ENCODE measurements around the gene TUBB2A.

Gene TUBB2A

DNA sequence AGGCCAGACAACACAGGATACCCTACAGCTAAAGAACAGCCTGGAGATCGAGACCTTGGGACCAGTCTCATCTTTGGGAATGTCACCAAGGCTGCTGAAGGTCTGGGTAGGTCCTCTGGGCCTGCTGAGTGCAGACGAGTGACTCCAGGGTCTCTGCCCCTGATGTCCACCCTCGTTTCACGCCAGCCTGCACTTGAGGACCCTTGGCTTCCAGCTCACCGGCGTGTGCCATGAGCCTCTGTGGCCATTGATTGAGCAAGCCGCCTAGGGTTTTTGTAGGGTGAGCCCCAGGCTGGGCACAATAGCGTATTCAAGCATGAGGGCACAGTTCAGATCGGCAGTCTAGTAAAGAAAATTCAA is 34.5 kb downstream of the TUBB2A start:
- Mint-ChIP-seq H3K9me3 (no peaks in the 10 kb centered on the region), H3K4me1 (peaks cover 9% of the 10 kb centered on the region), H3K36me3 (peaks cover 7% of the 10 kb centered on the region), H3K27ac (no peak overlapping the region), H3K4me3 (no peak overlapping the region)
- no peak for DNase-seq (ENCODE audit: low spot score in 2 of 2)
- no peak for ATAC-seq

DNA sequence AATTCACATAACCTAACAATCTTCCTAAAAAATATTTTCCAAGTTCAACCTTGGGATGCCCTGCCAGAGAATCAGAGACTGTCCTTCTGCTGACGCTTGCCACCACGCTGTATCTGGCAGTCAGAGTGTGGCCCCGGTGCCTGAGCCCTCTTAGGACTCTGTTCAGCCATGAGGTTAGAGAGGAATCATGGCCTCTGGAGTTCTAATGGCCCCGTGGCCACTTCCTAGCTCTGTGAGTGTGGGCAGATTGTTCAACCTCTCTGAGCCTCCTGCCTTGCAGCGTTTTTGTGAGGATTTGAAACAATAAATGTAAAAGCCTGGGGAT is 36.6 kb downstream of the TUBB2A start:
- ATAC-seq: no peak
- Mint-ChIP-seq H3K27ac (no peak overlapping the region), H3K4me3 (no peak overlapping the region), H3K36me3 (peaks cover 7% of the 10 kb centered on the region), H3K9me3 (no peaks in the 10 kb centered on the region), H3K4me1 (peaks cover 15% of the 10 kb centered on the region)
- DNase-seq (ENCODE audit: low spot score in 2 of 2): no peak

DNA sequence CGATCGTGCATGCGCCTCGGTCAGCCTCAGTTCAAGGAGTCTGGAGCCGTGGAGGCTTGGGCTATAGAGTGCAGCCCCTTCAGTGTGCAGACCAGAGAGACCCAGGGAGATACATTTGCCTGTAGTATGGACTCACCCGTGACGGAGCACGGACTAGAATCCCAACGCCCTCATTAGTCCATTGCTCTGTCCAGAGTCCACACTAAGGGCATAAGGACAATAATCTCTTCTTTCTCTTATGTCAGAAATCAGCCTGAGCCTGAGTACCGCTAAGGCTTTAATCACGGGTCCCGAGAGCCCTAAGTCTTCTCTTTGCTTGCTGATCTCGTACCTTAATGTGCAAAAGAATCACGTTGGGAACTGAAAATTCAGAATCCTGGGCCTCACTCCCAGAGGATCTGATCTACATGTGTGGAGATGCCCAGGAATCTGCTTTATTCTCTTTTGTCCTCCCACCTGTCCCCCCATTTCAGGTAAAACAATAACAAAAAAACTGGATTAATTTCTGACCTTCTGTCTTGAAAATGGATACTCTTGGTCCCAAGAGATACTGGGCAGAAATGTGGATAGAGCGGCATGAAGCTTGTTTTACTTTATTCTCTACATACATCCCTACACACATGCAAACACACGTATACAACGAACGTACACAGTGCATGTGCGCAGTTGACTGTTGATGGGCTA is 38.2 kb downstream of the TUBB2A start:
- Mint-ChIP-seq H3K4me1 (peaks cover 15% of the 10 kb centered on the region), H3K9me3 (no peaks in the 10 kb centered on the region), H3K36me3 (peaks cover 19% of the 10 kb centered on the region), H3K4me3 (peak overlapping the region; percentile 71), H3K27ac (peak overlapping the region; percentile 83)
- no peak for DNase-seq (ENCODE audit: low spot score in 2 of 2)
- peak; percentile 49 for ATAC-seq

DNA sequence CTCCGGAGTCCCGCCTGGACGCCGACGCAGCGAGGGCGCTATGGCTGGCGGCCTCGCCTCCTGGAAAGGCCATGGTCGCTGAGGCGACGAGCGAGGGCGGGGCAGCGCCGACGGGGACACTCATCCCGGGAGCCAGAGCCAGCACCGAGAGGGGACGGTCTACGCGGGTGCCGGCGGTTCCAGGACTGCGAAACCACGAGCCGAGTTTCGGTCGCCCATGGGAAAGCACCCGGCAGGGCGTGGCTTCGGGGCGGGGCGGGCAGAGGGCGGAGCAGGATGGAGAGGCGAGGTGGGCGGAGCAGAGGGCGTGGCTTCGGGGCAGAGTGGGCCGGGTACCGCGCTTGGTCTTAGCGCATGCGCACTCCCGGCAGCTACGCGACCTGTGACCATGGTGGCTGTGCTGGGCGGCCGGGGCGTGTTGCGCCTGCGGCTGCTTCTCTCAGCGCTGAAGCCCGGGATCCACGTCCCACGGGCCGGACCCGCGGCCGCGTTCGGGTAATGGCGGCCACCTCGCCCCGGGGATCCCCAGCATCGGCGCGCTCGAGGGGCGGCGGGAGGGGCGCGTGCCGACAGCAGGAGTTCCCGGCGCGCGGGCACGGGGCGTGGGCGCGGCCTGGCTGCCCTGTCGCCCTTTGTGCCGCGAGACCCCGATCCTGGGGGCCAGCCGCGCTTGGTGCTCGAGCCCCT is 38.8 kb downstream of the TUBB2A start, which contains the start of gene BPHL:
TSS of gene BPHL (plus strand) at position 359 of the 687 bp plus-strand sequence. CDS start at position 389, 30 bp downstream.
- Mint-ChIP-seq H3K4me3 (peak within 1 kb of the TSS; percentile 71), H3K27ac (peak within 1 kb of the TSS; percentile 83), H3K4me1 (peaks cover 15% of the 10 kb centered on the region), H3K9me3 (no peaks in the 10 kb centered on the region), H3K36me3 (peaks cover 25% of the 10 kb centered on the region)
- DNase-seq (ENCODE audit: low spot score in 2 of 2): peak; percentile 100
- ATAC-seq: peak; percentile 93

DNA sequence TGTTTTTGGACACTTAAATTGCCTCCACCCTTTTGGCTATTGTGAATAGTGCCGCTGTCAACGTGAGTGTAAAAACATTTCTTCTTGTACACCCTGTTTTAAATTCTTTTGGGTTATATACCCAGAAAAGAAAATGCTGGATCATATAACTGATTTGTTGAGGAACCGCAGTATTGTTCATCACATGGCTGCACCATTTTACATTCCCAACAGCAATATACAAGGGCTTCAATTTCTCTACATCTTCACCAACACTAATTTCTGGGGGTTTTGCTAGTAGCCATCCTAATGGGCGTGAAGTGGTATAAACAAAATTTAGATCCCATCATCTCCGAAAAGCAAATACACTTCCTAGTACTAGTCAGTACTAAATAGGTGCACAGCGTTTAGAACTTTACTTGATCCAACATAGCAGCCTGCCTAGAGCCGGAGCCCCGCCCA is 39.4 kb downstream of the TUBB2A start:
- peaks cover 31% of the 10 kb centered on the region for H3K36me3 Mint-ChIP-seq
- peaks cover 15% of the 10 kb centered on the region for H3K4me1 Mint-ChIP-seq
- H3K9me3 Mint-ChIP-seq: no peaks in the 10 kb centered on the region
- ATAC-seq: no peak
- H3K4me3 Mint-ChIP-seq: peak overlapping the region; percentile 71
- no peak for DNase-seq (ENCODE audit: low spot score in 2 of 2)
- peak overlapping the region; percentile 83 for H3K27ac Mint-ChIP-seq

DNA sequence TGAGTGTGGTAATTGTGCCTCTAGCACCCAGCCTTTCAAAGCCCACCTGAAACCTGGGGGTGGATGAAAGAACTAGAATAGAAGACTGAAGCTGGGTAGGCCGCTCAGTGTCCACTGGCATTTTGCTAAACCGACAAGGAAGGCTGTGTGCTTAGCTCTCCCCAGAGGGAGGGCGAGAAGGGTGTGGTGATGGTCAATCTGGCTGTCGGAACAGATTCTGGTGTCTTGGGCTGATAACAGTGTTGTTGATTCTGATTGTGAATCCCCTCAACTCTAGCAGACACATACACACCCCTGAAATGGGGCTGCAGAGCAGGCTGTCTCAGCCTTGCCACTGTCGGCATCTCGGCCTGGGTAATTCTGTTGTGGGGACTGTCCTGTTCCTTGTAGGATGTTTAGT is 43.0 kb downstream of the TUBB2A start:
- Mint-ChIP-seq H3K36me3 (peaks cover 67% of the 10 kb centered on the region), H3K9me3 (no peaks in the 10 kb centered on the region), H3K27ac (no peak overlapping the region), H3K4me3 (no peak overlapping the region), H3K4me1 (peaks cover 12% of the 10 kb centered on the region)
- no peak for DNase-seq (ENCODE audit: low spot score in 2 of 2)
- no peak for ATAC-seq

DNA sequence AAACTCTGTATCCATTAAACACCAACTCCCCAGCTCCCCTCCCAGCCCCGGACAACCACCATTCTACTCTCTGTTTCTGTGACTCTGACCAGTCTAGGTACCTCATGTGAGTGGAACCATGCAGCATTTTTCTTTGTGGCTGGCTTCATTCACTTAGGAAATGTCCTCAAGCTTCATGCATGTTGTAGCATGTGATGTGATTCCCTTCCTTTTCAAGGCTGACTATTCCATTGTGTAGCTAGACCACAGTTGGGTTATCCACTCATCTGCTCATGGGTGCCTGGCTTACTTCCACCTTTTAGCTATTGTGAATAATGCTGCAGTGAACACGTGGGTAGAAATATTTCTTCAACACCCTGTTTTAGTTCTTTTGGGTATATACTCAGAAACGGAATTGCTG is 47.6 kb downstream of the TUBB2A start:
- no peak for ATAC-seq
- Mint-ChIP-seq H3K36me3 (peaks cover 100% of the 10 kb centered on the region), H3K27ac (peak overlapping the region; percentile 66)

DNA sequence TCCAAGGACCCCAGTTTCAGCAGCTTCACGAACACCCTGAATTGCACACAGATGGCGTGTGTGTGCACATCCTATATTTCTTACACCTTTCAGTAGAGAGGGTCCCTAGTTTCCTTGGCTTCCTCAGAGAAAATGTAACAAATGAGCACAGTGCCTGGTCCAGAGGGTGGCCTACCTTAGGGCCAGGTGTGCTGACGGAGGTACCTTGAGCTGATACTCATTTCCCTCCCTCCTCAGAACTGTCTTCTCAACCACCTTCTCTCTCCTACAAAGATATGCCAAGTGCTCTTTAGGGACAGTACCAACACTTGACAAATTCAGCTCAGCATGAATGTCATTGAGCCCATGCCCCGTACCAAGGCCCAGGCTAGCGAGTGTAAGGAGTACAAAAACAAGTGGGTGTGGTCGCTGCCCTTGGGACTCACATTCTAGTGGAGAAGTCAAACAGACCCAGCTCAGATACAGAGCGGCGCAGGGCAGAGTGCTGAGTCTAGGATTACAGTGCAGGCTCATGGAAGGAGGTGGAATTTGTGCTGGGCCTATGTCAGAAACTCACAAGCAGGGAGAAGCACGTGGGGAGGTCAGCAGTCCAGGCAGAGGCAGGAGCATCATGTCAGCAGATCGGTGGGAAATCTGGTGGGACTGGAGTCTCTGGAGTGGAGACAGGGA is 48.5 kb downstream of the TUBB2A start:
- ATAC-seq (no peak), DNase-seq (ENCODE audit: low spot score in 2 of 2) (no peak)
- Mint-ChIP-seq H3K4me3 (no peak overlapping the region), H3K27ac (peak overlapping the region; percentile 66), H3K4me1 (peaks cover 6% of the 10 kb centered on the region), H3K36me3 (peaks cover 100% of the 10 kb centered on the region), H3K9me3 (no peaks in the 10 kb centered on the region)

More for the DNA sequence above, 47.6 kb downstream of the TUBB2A start:
- DNase-seq (ENCODE audit: low spot score in 2 of 2): no peak
- H3K9me3 Mint-ChIP-seq: no peaks in the 10 kb centered on the region
- H3K4me3 Mint-ChIP-seq: no peak overlapping the region
- peaks cover 6% of the 10 kb centered on the region for H3K4me1 Mint-ChIP-seq
